Epithelial cell of esophagus (primary cell): ENCODE measurements around the gene ITPR2.

Experiments used
- DNase-seq: peaks from one replicate; pipeline ENCODE4 v3.0.0; 2010; ENCODE audit warnings: low read depth
- H3K4me3 ChIP-seq: 2 replicates; pipeline ENCODE4 v1.5.1; 2011; ENCODE audit warnings: mild to moderate bottlenecking, low read length, control low read depth
- TF ChIP-seq, protein P1 (sequence below): IDR thresholded peaks from 2 replicates; pipeline ENCODE4 v1.5.1; 2011; ENCODE audit warnings: low read depth, mild to moderate bottlenecking, low read length, control low read depth, inconsistent platforms; ENCODE audit not compliant: insufficient read depth; ENCODE audit errors: missing control alignments

ITPR2 gene

DNA sequence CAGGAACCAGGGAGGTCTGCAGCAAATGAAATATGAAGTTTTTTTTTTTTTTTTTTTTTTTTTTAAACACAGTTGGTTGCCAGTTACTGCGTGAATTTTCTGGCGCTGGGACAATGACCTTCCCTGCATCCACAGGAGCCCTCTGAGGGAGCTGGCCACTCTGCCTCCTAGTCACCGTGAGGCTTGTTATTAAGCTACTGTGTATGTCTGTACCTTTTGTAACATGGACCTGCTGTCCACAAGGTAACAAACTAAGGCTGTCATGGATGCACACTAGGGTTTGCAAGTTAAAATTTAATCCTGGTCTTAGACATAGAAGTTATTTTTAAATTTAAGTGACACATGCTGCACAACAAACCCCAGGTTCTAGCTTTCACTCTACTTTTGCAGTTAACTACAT, 426.6 kb downstream of the ITPR2 start:
- H3K4me3 ChIP-seq: no peak overlapping the region
- TF ChIP-seq, protein P1, sequence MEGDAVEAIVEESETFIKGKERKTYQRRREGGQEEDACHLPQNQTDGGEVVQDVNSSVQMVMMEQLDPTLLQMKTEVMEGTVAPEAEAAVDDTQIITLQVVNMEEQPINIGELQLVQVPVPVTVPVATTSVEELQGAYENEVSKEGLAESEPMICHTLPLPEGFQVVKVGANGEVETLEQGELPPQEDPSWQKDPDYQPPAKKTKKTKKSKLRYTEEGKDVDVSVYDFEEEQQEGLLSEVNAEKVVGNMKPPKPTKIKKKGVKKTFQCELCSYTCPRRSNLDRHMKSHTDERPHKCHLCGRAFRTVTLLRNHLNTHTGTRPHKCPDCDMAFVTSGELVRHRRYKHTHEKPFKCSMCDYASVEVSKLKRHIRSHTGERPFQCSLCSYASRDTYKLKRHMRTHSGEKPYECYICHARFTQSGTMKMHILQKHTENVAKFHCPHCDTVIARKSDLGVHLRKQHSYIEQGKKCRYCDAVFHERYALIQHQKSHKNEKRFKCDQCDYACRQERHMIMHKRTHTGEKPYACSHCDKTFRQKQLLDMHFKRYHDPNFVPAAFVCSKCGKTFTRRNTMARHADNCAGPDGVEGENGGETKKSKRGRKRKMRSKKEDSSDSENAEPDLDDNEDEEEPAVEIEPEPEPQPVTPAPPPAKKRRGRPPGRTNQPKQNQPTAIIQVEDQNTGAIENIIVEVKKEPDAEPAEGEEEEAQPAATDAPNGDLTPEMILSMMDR: no peak
- DNase-seq: no peak

DNA sequence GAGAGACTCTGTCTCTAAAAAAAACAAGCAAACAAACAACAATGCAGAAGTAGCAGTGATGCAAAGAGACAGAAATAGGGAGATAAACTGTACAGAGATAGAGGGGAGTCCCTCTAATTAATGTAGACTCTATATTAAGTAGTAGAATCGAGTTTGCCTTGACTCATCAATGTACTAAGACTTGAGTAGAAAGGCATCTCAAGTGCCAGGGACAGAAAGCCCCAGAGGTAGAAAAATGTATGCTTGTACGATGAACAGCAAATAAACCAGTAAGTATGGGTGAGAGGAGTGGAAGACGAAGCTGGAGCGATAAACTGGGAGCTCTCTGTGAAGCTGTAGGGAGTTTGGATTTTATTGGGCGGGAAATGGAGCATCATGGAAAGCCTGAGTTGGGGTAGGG, 429.4 kb downstream of the ITPR2 start:
- no peak overlapping the region for H3K4me3 ChIP-seq
- TF ChIP-seq, protein P1: no peak
- DNase-seq: no peak

DNA sequence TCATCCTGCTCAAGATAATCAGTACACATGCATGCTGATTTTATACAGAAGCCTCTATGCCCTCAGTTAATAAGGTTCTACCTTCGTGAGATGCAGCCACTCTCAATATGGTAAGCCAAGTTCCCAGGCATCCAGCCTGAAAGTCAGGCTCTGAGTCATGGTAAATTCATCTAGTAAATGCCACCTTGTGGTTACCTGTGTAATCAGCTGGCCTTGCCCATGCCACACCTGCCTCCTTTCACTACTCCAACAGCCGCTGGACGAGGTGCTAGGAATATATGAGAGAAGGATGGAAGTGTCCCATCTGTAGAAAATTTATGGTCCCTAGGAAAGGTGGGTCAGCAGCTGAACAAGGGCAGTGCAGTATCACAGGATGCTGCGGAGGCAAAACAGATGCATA, 430.3 kb downstream of the ITPR2 start:
- DNase-seq: peak; percentile 92
- TF ChIP-seq, protein P1: peak; percentile 67
- no peak overlapping the region for H3K4me3 ChIP-seq

DNA sequence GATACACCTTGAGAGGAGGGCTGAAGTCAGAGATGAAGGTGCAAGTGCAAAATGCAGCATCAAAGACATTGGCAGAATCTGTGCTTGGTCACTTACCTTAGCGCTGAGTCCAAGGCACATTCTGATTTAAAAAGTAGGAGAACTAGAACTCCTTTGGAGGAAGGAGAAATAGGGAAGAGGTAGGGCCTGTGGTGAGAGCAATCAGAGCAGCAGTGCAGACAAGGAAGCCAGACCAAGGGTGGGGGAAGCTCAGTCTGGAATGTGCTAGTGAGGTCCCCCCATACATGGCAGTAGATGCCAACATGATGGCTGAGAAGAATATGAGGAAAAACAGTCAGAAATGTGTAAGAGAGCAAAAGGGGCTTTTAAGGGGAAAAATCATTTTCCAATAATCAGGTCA, 431.1 kb downstream of the ITPR2 start:
- DNase-seq: no peak
- TF ChIP-seq, protein P1: no peak
- H3K4me3 ChIP-seq: no peak overlapping the region

DNA sequence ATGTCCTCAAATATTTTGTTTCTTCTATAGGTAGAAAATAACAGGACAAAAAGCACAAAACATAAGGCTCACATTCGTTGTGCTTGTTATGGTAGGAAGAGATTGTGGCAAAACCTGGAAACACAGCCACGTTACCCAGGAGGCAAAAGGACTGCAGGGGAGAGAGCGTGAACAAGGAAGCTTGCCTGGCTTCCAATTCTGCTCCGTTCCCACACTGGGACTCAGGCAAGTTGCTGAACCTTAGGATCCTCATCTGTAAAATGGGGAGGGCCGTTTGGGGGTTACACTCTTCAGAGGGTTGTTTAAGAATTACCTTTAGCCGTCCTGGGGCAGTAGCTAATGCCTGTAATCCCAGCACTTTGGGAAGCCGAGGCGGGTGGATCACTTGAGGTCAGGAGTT, 432.4 kb downstream of the ITPR2 start:
- no peak overlapping the region for H3K4me3 ChIP-seq
- DNase-seq: no peak
- TF ChIP-seq, protein P1: no peak

DNA sequence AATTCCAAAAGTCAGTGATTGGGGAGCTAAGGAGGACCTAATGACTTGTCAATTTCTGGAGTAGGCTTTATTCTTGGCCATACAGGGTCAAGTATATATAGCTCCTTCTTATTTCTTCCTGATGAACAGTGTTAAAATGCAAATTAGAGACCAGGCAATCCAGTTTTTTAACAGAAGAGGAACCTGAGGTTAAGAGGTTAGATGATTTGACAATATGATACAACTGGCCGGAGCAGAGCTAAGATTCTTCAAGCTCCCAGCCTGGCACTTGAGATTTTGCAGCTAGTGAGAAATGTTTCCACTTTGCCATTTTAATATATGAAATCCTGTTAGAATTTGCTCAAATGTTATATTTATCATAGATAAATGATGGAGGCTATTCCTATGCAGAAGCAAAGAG, 433.6 kb downstream of the ITPR2 start:
- TF ChIP-seq, protein P1: no peak
- H3K4me3 ChIP-seq: no peak overlapping the region
- no peak for DNase-seq

DNA sequence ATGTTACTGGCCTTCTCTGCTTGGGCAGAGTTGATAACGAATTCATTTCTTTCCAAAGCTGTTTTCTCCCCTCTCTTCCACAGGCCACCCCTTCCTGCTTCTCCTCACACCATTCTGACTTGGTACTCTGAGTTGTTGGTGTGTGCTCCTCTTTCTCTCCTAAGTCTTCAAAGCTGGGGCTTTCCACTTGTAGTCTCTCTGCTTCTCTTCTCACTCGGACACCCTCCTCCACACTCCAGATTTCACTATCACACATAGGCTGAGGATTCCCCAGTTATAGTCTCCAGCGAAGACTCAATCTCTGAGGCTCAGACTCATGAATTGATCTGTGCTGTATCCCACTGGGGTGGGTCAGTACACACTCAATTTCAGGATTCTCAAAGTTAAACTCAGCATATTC, 436.6 kb downstream of the ITPR2 start:
- DNase-seq: no peak
- TF ChIP-seq, protein P1: no peak
- H3K4me3 ChIP-seq: no peak overlapping the region
